Measurements from ENCODE around the gene PCDHB15.
"Not testable (repeated sequence)": the region's sequence is repeated elsewhere in the genome, so short reads cannot be mapped to it uniquely, and the experiment has no call there.

The PCDHB15 gene

DNA sequence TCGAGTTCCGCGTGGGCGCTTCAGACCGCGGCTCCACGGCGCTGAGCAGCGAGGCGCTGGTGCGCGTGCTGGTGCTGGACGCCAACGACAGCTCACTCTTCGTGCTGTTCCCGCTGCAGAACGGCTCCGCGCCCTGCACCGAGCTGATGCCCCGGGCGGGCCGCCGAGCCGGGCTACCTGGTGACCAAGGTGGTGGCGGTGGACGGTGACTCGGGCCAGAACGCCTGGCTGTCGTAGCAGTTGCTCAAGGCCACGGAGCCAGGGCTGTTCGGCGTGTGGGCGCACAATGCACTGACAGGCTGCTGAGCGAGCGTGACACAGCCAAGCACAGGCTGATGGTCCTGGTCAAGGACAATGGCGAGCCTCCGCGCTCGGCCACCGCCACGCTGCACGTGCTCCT, 3.7 kb upstream of the PCDHB15 start:
- TF ChIP-seq, protein P1, sequence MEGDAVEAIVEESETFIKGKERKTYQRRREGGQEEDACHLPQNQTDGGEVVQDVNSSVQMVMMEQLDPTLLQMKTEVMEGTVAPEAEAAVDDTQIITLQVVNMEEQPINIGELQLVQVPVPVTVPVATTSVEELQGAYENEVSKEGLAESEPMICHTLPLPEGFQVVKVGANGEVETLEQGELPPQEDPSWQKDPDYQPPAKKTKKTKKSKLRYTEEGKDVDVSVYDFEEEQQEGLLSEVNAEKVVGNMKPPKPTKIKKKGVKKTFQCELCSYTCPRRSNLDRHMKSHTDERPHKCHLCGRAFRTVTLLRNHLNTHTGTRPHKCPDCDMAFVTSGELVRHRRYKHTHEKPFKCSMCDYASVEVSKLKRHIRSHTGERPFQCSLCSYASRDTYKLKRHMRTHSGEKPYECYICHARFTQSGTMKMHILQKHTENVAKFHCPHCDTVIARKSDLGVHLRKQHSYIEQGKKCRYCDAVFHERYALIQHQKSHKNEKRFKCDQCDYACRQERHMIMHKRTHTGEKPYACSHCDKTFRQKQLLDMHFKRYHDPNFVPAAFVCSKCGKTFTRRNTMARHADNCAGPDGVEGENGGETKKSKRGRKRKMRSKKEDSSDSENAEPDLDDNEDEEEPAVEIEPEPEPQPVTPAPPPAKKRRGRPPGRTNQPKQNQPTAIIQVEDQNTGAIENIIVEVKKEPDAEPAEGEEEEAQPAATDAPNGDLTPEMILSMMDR (IDR thresholded peaks at IDR 0.05) = no peak
- H3K79me2 ChIP-seq = no peaks in the 10 kb centered on the region
- H3K36me3 ChIP-seq (ENCODE audit: control insufficient read depth, insufficient read depth, low read length) = no peaks in the 10 kb centered on the region
- H3K4me1 ChIP-seq = no peaks in the 10 kb centered on the region
- H3K9me3 ChIP-seq (ENCODE audit: control insufficient read depth, low read length) = peaks cover 11% of the 10 kb centered on the region
- no peak overlapping the region for H2AFZ ChIP-seq
- H3K27ac ChIP-seq = no peak overlapping the region
- H3K27me3 ChIP-seq (ENCODE audit: control insufficient read depth, insufficient read depth, low read length) = no peaks in the 10 kb centered on the region
- no peak overlapping the region for H3K4me2 ChIP-seq (ENCODE audit: low read length)
- H3K9ac ChIP-seq = no peak overlapping the region
- no peak overlapping the region for H3K4me3 ChIP-seq (ENCODE audit: low read depth, low read length)

DNA sequence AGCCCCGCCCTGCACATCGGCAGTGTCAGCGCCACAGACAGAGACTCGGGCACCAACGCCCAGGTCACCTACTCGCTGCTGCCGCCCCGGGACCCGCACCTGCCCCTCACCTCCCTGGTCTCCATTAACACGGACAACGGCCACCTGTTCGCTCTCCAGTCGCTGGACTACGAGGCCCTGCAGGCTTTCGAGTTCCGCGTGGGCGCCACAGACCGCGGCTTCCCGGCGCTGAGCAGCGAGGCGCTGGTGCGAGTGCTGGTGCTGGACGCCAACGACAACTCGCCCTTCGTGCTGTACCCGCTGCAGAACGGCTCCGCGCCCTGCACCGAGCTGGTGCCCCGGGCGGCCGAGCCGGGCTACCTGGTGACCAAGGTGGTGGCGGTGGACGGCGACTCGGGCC, 1.8 kb downstream of the PCDHB15 start:
- peaks cover 13% of the 10 kb centered on the region for H3K9me3 ChIP-seq (ENCODE audit: control insufficient read depth, low read length)
- not testable (repeated sequence) for H3K27ac ChIP-seq; H3K27me3 ChIP-seq (ENCODE audit: control insufficient read depth, insufficient read depth, low read length); H3K79me2 ChIP-seq; H3K4me1 ChIP-seq; H2AFZ ChIP-seq; H3K9ac ChIP-seq; H3K4me3 ChIP-seq (ENCODE audit: low read depth, low read length); H3K36me3 ChIP-seq (ENCODE audit: control insufficient read depth, insufficient read depth, low read length); H3K4me2 ChIP-seq (ENCODE audit: low read length)

DNA sequence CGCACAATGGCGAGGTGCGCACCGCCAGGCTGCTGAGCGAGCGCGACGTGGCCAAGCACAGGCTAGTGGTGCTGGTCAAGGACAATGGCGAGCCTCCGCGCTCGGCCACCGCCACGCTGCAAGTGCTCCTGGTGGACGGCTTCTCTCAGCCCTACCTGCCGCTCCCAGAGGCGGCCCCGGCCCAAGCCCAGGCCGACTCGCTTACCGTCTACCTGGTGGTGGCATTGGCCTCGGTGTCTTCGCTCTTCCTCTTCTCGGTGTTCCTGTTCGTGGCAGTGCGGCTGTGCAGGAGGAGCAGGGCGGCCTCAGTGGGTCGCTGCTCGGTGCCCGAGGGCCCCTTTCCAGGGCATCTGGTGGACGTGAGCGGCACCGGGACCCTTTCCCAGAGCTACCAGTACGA, 2.2 kb downstream of the PCDHB15 start:
- not testable (repeated sequence) for H3K36me3 ChIP-seq (ENCODE audit: control insufficient read depth, insufficient read depth, low read length)
- H3K9me3 ChIP-seq (ENCODE audit: control insufficient read depth, low read length) = peaks cover 13% of the 10 kb centered on the region

DNA sequence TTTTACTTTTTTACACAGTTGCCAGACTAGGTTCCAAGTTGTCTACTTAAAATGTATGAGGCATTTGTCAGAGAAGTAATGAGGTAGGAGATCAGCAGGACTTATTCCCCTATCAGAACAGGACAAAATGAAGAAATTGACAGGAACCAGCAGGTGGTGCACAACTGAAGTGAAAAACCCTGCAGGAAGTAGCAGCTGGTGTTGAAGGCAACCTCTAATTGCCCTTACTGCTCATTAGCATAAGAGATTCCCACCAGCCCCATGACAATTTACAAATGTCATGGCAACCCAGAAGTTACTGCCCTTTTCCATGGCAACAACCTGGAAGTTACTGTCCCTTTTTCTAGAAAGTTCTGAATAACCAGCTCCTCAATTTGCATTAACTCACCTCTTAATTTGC, 5.4 kb downstream of the PCDHB15 start:
- no peaks in the 10 kb centered on the region for H3K4me1 ChIP-seq
- H3K4me2 ChIP-seq (ENCODE audit: low read length) = no peak overlapping the region
- H2AFZ ChIP-seq = no peak overlapping the region
- no peak overlapping the region for H3K9ac ChIP-seq
- no peak overlapping the region for H3K4me3 ChIP-seq (ENCODE audit: low read depth, low read length)
- H3K79me2 ChIP-seq = no peaks in the 10 kb centered on the region
- TF ChIP-seq, protein P1 (IDR thresholded peaks at IDR 0.05) = no peak
- H3K9me3 ChIP-seq (ENCODE audit: control insufficient read depth, low read length) = peaks cover 15% of the 10 kb centered on the region
- H3K27me3 ChIP-seq (ENCODE audit: control insufficient read depth, insufficient read depth, low read length) = no peaks in the 10 kb centered on the region
- no peak overlapping the region for H3K27ac ChIP-seq
- no peaks in the 10 kb centered on the region for H3K36me3 ChIP-seq (ENCODE audit: control insufficient read depth, insufficient read depth, low read length)

More for the DNA sequence above, 2.2 kb downstream of the PCDHB15 start:
- not testable (repeated sequence) for H2AFZ ChIP-seq; H3K4me1 ChIP-seq; H3K9ac ChIP-seq; H3K27me3 ChIP-seq (ENCODE audit: control insufficient read depth, insufficient read depth, low read length); H3K27ac ChIP-seq; H3K4me2 ChIP-seq (ENCODE audit: low read length); H3K4me3 ChIP-seq (ENCODE audit: low read depth, low read length); H3K79me2 ChIP-seq

DNA sequence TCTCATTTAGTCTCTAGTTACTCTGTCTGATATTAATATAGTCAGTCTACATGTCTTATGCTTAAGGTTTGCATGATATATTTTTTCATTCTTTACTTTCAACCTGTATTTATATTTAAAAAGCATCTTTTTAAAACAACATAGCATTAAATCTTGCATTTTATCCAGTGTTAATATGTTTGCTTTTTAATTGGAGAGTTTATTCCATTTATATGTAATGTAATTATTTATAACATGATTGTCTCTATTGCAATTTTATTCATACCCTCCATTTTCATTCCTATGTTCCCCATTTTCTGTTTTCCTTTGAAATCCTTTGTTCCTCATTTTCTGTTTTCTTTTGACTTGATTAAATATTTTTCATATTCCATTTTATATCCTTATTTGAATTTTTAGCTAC, 13.3 kb downstream of the PCDHB15 start:
- TF ChIP-seq, protein P1 (IDR thresholded peaks at IDR 0.05) = no peak
- peaks cover 13% of the 10 kb centered on the region for H3K9me3 ChIP-seq (ENCODE audit: control insufficient read depth, low read length)

DNA sequence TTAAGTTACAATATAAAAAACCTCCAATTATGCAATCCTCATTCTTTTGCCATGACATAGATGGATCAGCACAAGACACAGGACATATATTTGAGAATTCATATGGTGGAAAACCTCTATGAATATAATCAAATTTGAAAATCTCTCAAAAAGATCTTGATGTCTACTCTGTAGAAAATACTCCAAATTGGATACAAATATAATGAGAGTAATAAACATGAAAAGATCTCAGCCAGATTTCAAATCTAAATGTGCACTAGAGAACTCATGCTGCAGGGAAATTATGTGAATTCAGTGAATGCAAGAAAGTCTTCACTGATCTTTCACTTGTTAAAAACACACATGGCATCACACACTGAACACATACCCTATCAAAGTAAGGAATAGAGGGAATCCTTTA, 13.8 kb downstream of the PCDHB15 start:
- no peaks in the 10 kb centered on the region for H3K27me3 ChIP-seq (ENCODE audit: control insufficient read depth, insufficient read depth, low read length)
- H3K9me3 ChIP-seq (ENCODE audit: control insufficient read depth, low read length) = peaks cover 15% of the 10 kb centered on the region
- no peak overlapping the region for H3K9ac ChIP-seq
- H3K79me2 ChIP-seq = no peaks in the 10 kb centered on the region
- TF ChIP-seq, protein P1 (IDR thresholded peaks at IDR 0.05) = no peak
- no peak overlapping the region for H3K4me3 ChIP-seq (ENCODE audit: low read depth, low read length)
- H2AFZ ChIP-seq = no peak overlapping the region
- no peaks in the 10 kb centered on the region for H3K4me1 ChIP-seq
- no peak overlapping the region for H3K27ac ChIP-seq
- H3K36me3 ChIP-seq (ENCODE audit: control insufficient read depth, insufficient read depth, low read length) = no peaks in the 10 kb centered on the region
- no peak overlapping the region for H3K4me2 ChIP-seq (ENCODE audit: low read length)

More for the DNA sequence above, 13.3 kb downstream of the PCDHB15 start:
- Histone ChIP-seq H3K9ac (no peak overlapping the region), H2AFZ (no peak overlapping the region), H3K27me3 (ENCODE audit: control insufficient read depth, insufficient read depth, low read length) (no peaks in the 10 kb centered on the region), H3K4me2 (ENCODE audit: low read length) (no peak overlapping the region), H3K79me2 (no peaks in the 10 kb centered on the region), H3K36me3 (ENCODE audit: control insufficient read depth, insufficient read depth, low read length) (no peaks in the 10 kb centered on the region), H3K27ac (no peak overlapping the region), H3K4me1 (no peaks in the 10 kb centered on the region), H3K4me3 (ENCODE audit: low read depth, low read length) (no peak overlapping the region)

Data from parathyroid adenoma (tissue), 2 donors.